ENCODE data around the gene STK10.

The STK10 gene

GRCh38 chr5:172049226-172049796 is 138.7 kb downstream of the STK10 start:
- H2AFZ ChIP-seq (ENCODE audit: low read length) = no peak overlapping the region
- no peak overlapping the region for H3K4me3 ChIP-seq (ENCODE audit: low read length, poor library complexity, severe bottlenecking)
- H3K4me2 ChIP-seq (ENCODE audit: low read depth, low read length, poor library complexity, severe bottlenecking) = no peak overlapping the region
- no peaks in the 10 kb centered on the region for H3K4me1 ChIP-seq (ENCODE audit: insufficient read depth, low read length, poor library complexity, severe bottlenecking)
- no peaks in the 10 kb centered on the region for H3K27me3 ChIP-seq (ENCODE audit: insufficient read depth, low read length, poor library complexity, severe bottlenecking)
- TF ChIP-seq EZH2phosphoT487 (IDR thresholded peaks at IDR 0.05; ENCODE audit: borderline replicate concordance) = no peak
- no peak for TF ChIP-seq CTCF (conservative IDR thresholded peaks at IDR 0.05; ENCODE audit: low read length)
- H4K20me1 ChIP-seq (ENCODE audit: insufficient read depth, low read length, poor library complexity, severe bottlenecking) = no peaks in the 10 kb centered on the region
- H3F3A ChIP-seq (ENCODE audit: low read depth) = no peaks in the 10 kb centered on the region
- H3K79me2 ChIP-seq (ENCODE audit: insufficient read depth, low read length) = no peaks in the 10 kb centered on the region
- no peaks in the 10 kb centered on the region for H3K9me3 ChIP-seq (ENCODE audit: insufficient read depth, low read depth, low read length)
- H3K9me2 ChIP-seq (replicated peaks; ENCODE audit: low read depth, low read length) = no peaks in the 10 kb centered on the region
- peaks cover 53% of the 10 kb centered on the region; the same call in 1 of the 2 replicates for H3K36me3 ChIP-seq (ENCODE audit: insufficient read depth, low read length)
- no peak overlapping the region for H3K9ac ChIP-seq (ENCODE audit: low read depth, low read length, poor library complexity, severe bottlenecking)

- H3K4me2 ChIP-seq (ENCODE audit: low read depth, low read length, poor library complexity, severe bottlenecking) = no peak overlapping the region
- no peaks in the 10 kb centered on the region for H3F3A ChIP-seq (ENCODE audit: low read depth)
- no peak for TF ChIP-seq CTCF (conservative IDR thresholded peaks at IDR 0.05; ENCODE audit: low read length)
- no peak for TF ChIP-seq EZH2phosphoT487 (IDR thresholded peaks at IDR 0.05; ENCODE audit: borderline replicate concordance)
- no peaks in the 10 kb centered on the region for H3K27me3 ChIP-seq (ENCODE audit: insufficient read depth, low read length, poor library complexity, severe bottlenecking)
- no peaks in the 10 kb centered on the region for H3K9me3 ChIP-seq (ENCODE audit: insufficient read depth, low read depth, low read length)
- H3K9me2 ChIP-seq (replicated peaks; ENCODE audit: low read depth, low read length) = no peaks in the 10 kb centered on the region
- H2AFZ ChIP-seq (ENCODE audit: low read length) = no peak overlapping the region
- H3K4me1 ChIP-seq (ENCODE audit: insufficient read depth, low read length, poor library complexity, severe bottlenecking) = no peaks in the 10 kb centered on the region
- H3K79me2 ChIP-seq (ENCODE audit: insufficient read depth, low read length) = no peaks in the 10 kb centered on the region
- H4K20me1 ChIP-seq (ENCODE audit: insufficient read depth, low read length, poor library complexity, severe bottlenecking) = no peaks in the 10 kb centered on the region
- peaks cover 59% of the 10 kb centered on the region; the same call in 1 of the 2 replicates for H3K36me3 ChIP-seq (ENCODE audit: insufficient read depth, low read length)
- H3K9ac ChIP-seq (ENCODE audit: low read depth, low read length, poor library complexity, severe bottlenecking) = no peak overlapping the region
- no peak overlapping the region for H3K4me3 ChIP-seq (ENCODE audit: low read length, poor library complexity, severe bottlenecking)
Observed at GRCh38 chr5:172048539-172049101, 139.4 kb downstream of the STK10 start.

- H3K36me3 ChIP-seq (ENCODE audit: insufficient read depth, low read length) = peaks cover 58% of the 10 kb centered on the region; the same call in 1 of the 2 replicates
Observed at GRCh38 chr5:172048170-172048422, 139.9 kb downstream of the STK10 start.

More at GRCh38 chr5:172048170-172048422, 139.9 kb downstream of the STK10 start:
- H3K9me2 ChIP-seq (replicated peaks; ENCODE audit: low read depth, low read length) = no peaks in the 10 kb centered on the region
- no peaks in the 10 kb centered on the region for H3K4me1 ChIP-seq (ENCODE audit: insufficient read depth, low read length, poor library complexity, severe bottlenecking)
- H3K27me3 ChIP-seq (ENCODE audit: insufficient read depth, low read length, poor library complexity, severe bottlenecking) = no peaks in the 10 kb centered on the region
- H3K4me3 ChIP-seq (ENCODE audit: low read length, poor library complexity, severe bottlenecking) = no peak overlapping the region
- H3F3A ChIP-seq (ENCODE audit: low read depth) = no peaks in the 10 kb centered on the region
- no peaks in the 10 kb centered on the region for H4K20me1 ChIP-seq (ENCODE audit: insufficient read depth, low read length, poor library complexity, severe bottlenecking)
- no peak overlapping the region for H3K4me2 ChIP-seq (ENCODE audit: low read depth, low read length, poor library complexity, severe bottlenecking)
- TF ChIP-seq EZH2phosphoT487 (IDR thresholded peaks at IDR 0.05; ENCODE audit: borderline replicate concordance) = no peak
- no peak for TF ChIP-seq CTCF (conservative IDR thresholded peaks at IDR 0.05; ENCODE audit: low read length)
- H3K9ac ChIP-seq (ENCODE audit: low read depth, low read length, poor library complexity, severe bottlenecking) = no peak overlapping the region
- no peaks in the 10 kb centered on the region for H3K79me2 ChIP-seq (ENCODE audit: insufficient read depth, low read length)
- no peaks in the 10 kb centered on the region for H3K9me3 ChIP-seq (ENCODE audit: insufficient read depth, low read depth, low read length)
- H2AFZ ChIP-seq (ENCODE audit: low read length) = no peak overlapping the region
